ENCODE measurements around the gene NCF2.

Gene NCF2

GRCh38 chr1:183589874-183590243 is 400 bp downstream of the NCF2 start:
- DNase-seq (ENCODE audit: low read depth in 1 of 2, low spot score in 1 of 2), result no peak
- no peak for TF ChIP-seq JUND (IDR thresholded peaks at IDR 0.05; ENCODE audit: low read depth)
- in situ Hi-C loops (cut with HindIII; ENCODE audit: low pct_unique_long_range_greater_than_20kb, low sequenced_read_pairs), result no loop called here

- in situ Hi-C loops (cut with HindIII; ENCODE audit: low pct_unique_long_range_greater_than_20kb, low sequenced_read_pairs), result no loop called here
- no peak for DNase-seq (ENCODE audit: low read depth in 1 of 2, low spot score in 1 of 2)
- TF ChIP-seq JUND (IDR thresholded peaks at IDR 0.05; ENCODE audit: low read depth), result no peak
These were observed 875 bp downstream of the NCF2 start for GRCh38 chr1:183589384-183589783.

- DNase-seq (ENCODE audit: low read depth in 1 of 2, low spot score in 1 of 2), result no peak
- in situ Hi-C loops (cut with HindIII; ENCODE audit: low pct_unique_long_range_greater_than_20kb, low sequenced_read_pairs), result no loop called here
- no peak for TF ChIP-seq JUND (IDR thresholded peaks at IDR 0.05; ENCODE audit: low read depth)
These were observed 1.4 kb downstream of the NCF2 start for GRCh38 chr1:183588827-183589226.

GRCh38 chr1:183586926-183587325 is 3.3 kb downstream of the NCF2 start:
- no peak for DNase-seq (ENCODE audit: low read depth in 1 of 2, low spot score in 1 of 2)
- in situ Hi-C loops (cut with HindIII; ENCODE audit: low pct_unique_long_range_greater_than_20kb, low sequenced_read_pairs), result no loop called here
- no peak for TF ChIP-seq JUND (IDR thresholded peaks at IDR 0.05; ENCODE audit: low read depth)

- DNase-seq (ENCODE audit: low read depth in 1 of 2, low spot score in 1 of 2), result no peak
- no peak for TF ChIP-seq JUND (IDR thresholded peaks at IDR 0.05; ENCODE audit: low read depth)
- in situ Hi-C loops (cut with HindIII; ENCODE audit: low pct_unique_long_range_greater_than_20kb, low sequenced_read_pairs), result no loop called here
These were observed 3.8 kb downstream of the NCF2 start for GRCh38 chr1:183586455-183586854.

- no peak for DNase-seq (ENCODE audit: low read depth in 1 of 2, low spot score in 1 of 2)
- in situ Hi-C loops (cut with HindIII; ENCODE audit: low pct_unique_long_range_greater_than_20kb, low sequenced_read_pairs), result no loop called here
- no peak for TF ChIP-seq JUND (IDR thresholded peaks at IDR 0.05; ENCODE audit: low read depth)
These were observed 5.2 kb downstream of the NCF2 start for GRCh38 chr1:183585038-183585437.

- TF ChIP-seq JUND (IDR thresholded peaks at IDR 0.05; ENCODE audit: low read depth), result no peak
- in situ Hi-C loops (cut with HindIII; ENCODE audit: low pct_unique_long_range_greater_than_20kb, low sequenced_read_pairs), result no loop called here
- DNase-seq (ENCODE audit: low read depth in 1 of 2, low spot score in 1 of 2), result no peak
These were observed 6.1 kb downstream of the NCF2 start for GRCh38 chr1:183584147-183584546.

GRCh38 chr1:183583466-183583865 is 6.8 kb downstream of the NCF2 start:
- no peak for DNase-seq (ENCODE audit: low read depth in 1 of 2, low spot score in 1 of 2)
- no peak for TF ChIP-seq JUND (IDR thresholded peaks at IDR 0.05; ENCODE audit: low read depth)
- in situ Hi-C loops (cut with HindIII; ENCODE audit: low pct_unique_long_range_greater_than_20kb, low sequenced_read_pairs), result no loop called here

GRCh38 chr1:183582021-183582713 is 8.1 kb downstream of the NCF2 start:
- no peak for TF ChIP-seq JUND (IDR thresholded peaks at IDR 0.05; ENCODE audit: low read depth)
- in situ Hi-C loops (cut with HindIII; ENCODE audit: low pct_unique_long_range_greater_than_20kb, low sequenced_read_pairs), result no loop called here
- no peak for DNase-seq (ENCODE audit: low read depth in 1 of 2, low spot score in 1 of 2)

- in situ Hi-C loops (cut with HindIII; ENCODE audit: low pct_unique_long_range_greater_than_20kb, low sequenced_read_pairs), result no loop called here
- TF ChIP-seq JUND (IDR thresholded peaks at IDR 0.05; ENCODE audit: low read depth), result no peak
These were observed 10.0 kb downstream of the NCF2 start for GRCh38 chr1:183580281-183580682.

GRCh38 chr1:183578856-183579255 is 11.4 kb downstream of the NCF2 start:
- DNase-seq (ENCODE audit: low read depth in 1 of 2, low spot score in 1 of 2), result peak in 1 of 2 experiments; percentile 57
- in situ Hi-C loops (cut with HindIII; ENCODE audit: low pct_unique_long_range_greater_than_20kb, low sequenced_read_pairs), result no loop called here
- TF ChIP-seq JUND (IDR thresholded peaks at IDR 0.05; ENCODE audit: low read depth), result no peak

More at GRCh38 chr1:183580281-183580682, 10.0 kb downstream of the NCF2 start:
- peak; percentile 52 to 63 for DNase-seq (ENCODE audit: low read depth in 1 of 2, low spot score in 1 of 2)

GRCh38 chr1:183577897-183578465 is 12.3 kb downstream of the NCF2 start:
- in situ Hi-C loops (cut with HindIII; ENCODE audit: low pct_unique_long_range_greater_than_20kb, low sequenced_read_pairs), result no loop called here
- TF ChIP-seq JUND (IDR thresholded peaks at IDR 0.05; ENCODE audit: low read depth), result no peak
- DNase-seq (ENCODE audit: low read depth in 1 of 2, low spot score in 1 of 2), result no peak

- DNase-seq (ENCODE audit: low read depth in 1 of 2, low spot score in 1 of 2), result no peak
- no peak for TF ChIP-seq JUND (IDR thresholded peaks at IDR 0.05; ENCODE audit: low read depth)
- in situ Hi-C loops (cut with HindIII; ENCODE audit: low pct_unique_long_range_greater_than_20kb, low sequenced_read_pairs), result no loop called here
These were observed 13.7 kb downstream of the NCF2 start for GRCh38 chr1:183576537-183576936.

- in situ Hi-C loops (cut with HindIII; ENCODE audit: low pct_unique_long_range_greater_than_20kb, low sequenced_read_pairs), result no loop called here
- DNase-seq (ENCODE audit: low read depth in 1 of 2, low spot score in 1 of 2), result no peak
- TF ChIP-seq JUND (IDR thresholded peaks at IDR 0.05; ENCODE audit: low read depth), result no peak
These were observed 14.7 kb downstream of the NCF2 start for GRCh38 chr1:183575606-183576005.

Data from T47D (cell line).